Measurements from ENCODE around the gene EEF1AKMT4. TPM values are rescaled to one million over a fixed set of nuclear protein-coding genes. Genes with fewer than 3 reads are reported as not detected.

EEF1AKMT4 gene
- total RNA-seq, 2 donors from 2014 or later, result 1.9 to 3.1 TPM

GRCh38 chr3:184289426-184289938, 40.0 kb downstream of the EEF1AKMT4 start:
- ATAC-seq (peak; percentile 21 to 52), DNase-seq (peak; percentile 42)
- intact Hi-C loops (cut with DNase I), result loop anchor here in 1 of 2 donors (5.0 kb wide), 1 partner anchor 392 kb away; no protein-coding TSS in a partner anchor

DNA sequence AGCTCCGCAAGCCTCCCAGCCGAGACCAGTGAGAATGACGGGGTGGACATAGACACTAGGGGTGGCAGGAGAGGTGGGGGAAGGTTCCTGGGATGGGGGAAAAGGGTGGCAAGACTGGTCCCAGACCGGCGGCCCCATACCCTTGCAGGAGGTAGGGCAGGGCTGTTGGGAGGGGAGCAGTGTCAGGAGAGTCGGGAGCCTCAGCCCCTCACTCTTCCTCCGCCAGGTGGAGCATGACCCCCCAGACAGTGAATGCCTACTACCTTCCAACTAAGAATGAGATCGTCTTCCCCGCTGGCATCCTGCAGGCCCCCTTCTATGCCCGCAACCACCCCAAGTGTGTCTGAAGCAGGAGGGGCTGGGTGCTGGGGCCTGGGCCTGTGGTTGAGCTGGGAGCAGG, 40.9 kb downstream of the EEF1AKMT4 start:
- ATAC-seq (no peak), DNase-seq (no peak)
- intact Hi-C loops (cut with DNase I), result no loop called here

DNA sequence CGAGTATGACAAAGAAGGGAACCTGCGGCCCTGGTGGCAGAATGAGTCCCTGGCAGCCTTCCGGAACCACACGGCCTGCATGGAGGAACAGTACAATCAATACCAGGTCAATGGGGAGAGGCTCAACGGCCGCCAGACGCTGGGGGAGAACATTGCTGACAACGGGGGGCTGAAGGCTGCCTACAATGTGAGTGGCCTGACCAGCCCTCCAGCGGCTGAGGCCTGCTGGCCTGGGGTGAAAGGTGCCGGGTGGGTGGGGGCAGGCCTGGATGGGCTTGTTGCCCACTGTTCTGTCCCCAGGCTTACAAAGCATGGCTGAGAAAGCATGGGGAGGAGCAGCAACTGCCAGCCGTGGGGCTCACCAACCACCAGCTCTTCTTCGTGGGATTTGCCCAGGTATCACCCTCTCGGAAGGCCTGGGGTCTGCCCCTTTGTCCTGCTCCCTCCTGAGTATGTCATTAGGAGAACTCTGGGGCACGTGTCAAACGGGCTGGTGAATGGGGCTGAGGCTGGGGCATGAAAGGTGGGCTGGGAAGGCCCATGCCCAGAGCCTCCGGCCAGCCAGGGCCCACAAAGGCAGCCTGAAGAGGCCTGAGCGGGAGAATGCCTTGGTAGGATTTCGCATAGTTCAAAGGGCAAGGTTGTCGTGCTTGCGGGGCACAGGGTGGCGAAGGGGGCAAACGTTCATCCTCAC, 41.7 kb downstream of the EEF1AKMT4 start:
- intact Hi-C loops (cut with DNase I), result no loop called here
- ATAC-seq (no peak), DNase-seq (no peak)

DNA sequence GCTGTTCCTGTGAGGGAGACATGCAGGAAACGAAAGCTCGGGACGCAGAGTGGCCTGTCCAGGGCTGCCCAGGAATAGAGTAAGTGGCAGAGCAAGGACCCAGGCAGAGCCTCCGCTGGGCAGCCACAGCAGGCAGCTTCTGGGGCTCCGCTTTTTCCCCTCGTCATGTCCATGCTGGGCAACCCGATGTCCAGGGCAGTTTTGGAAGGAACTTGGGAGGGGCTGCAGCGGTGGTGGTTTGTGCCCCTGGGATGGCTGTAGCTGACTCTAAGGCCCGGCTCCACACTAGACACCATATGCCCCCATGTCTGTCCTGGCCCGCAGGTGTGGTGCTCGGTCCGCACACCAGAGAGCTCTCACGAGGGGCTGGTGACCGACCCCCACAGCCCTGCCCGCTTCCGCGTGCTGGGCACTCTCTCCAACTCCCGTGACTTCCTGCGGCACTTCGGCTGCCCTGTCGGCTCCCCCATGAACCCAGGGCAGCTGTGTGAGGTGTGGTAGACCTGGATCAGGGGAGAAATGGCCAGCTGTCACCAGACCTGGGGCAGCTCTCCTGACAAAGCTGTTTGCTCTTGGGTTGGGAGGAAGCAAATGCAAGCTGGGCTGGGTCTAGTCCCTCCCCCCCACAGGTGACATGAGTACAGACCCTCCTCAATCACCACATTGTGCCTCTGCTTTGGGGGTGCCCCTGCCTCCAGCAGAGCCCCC, 42.4 kb downstream of the EEF1AKMT4 start:
- DNase-seq (no peak), ATAC-seq (no peak)
- intact Hi-C loops (cut with DNase I), result no loop called here

DNA sequence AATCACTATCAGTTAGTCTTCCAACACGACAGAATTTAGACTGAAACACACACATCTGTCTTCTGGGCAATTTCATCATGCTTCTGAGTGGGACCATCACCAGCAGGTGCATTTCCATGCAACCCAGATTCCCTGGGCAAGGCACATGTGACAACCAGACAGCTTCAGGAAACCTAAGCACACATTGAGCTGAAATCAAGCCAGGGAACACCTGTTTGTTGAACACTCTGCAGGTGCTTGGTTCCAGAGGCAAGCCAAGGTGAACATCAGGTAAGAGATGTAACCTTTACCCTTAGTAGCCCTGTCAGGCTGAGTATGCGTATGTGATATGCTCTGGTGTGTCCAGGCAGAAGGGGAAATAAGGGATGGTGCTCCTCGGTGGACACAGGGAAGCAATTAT, 46.3 kb downstream of the EEF1AKMT4 start:
- intact Hi-C loops (cut with DNase I), result no loop called here
- ATAC-seq (no peak), DNase-seq (no peak)

DNA sequence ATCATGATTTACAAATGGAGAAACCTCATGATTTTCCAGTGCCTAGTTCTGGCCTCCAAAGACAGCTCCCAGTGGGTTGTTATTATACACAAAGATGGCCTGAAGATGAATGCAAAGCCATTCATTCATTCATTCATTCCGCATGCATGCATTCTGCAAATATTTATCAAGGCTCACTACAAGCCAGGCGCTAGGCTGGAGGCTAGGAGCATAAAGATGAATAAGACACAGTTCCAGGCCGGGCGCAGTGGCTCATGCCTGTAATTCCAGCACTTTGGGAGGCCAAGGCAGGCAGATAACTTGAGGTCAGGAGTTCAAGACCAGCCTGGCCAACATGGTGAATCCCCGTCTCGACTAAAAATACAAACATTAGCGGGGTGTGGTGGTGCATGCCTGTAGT, 47.1 kb downstream of the EEF1AKMT4 start:
- ATAC-seq (no peak), DNase-seq (no peak)
- intact Hi-C loops (cut with DNase I), result no loop called here

GRCh38 chr3:184298759-184299487, 49.5 kb downstream of the EEF1AKMT4 start, which contains the start of gene PSMD2:
TSS of gene PSMD2 (plus strand) at chr3:184299241. CDS start at chr3:184299267, 26 bp downstream.
- ATAC-seq (peak; percentile 99), DNase-seq (peak; percentile 99)
- intact Hi-C loops (cut with DNase I), result no loop called here

GRCh38 chr3:184299488-184300377, 50.3 kb downstream of the EEF1AKMT4 start:
- DNase-seq (no peak), ATAC-seq (peak in 1 of 2 donors; percentile 1)
- intact Hi-C loops (cut with DNase I), result no loop called here

DNA sequence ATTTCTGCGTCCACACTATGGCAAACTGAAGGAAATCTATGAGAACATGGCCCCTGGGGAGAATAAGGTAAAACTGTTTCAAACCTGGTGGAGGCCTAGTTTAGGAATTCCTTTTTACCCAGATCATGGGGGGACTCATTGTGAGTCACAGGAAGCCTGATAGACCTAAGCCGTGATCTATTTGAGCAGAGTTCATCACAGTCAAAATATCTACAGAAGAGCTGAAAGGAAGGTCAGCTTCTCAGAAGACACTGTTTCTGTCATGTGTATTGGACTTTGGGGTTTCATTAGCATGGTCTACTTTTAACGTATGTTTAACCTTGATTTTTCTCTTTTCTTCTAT, 50.9 kb downstream of the EEF1AKMT4 start:
- intact Hi-C loops (cut with DNase I), result no loop called here
- DNase-seq (no peak), ATAC-seq (no peak)

- no peak for DNase-seq
- intact Hi-C loops (cut with DNase I), result no loop called here
- no peak for ATAC-seq
These were observed 56.1 kb downstream of the EEF1AKMT4 start for GRCh38 chr3:184305577-184305976.

DNA sequence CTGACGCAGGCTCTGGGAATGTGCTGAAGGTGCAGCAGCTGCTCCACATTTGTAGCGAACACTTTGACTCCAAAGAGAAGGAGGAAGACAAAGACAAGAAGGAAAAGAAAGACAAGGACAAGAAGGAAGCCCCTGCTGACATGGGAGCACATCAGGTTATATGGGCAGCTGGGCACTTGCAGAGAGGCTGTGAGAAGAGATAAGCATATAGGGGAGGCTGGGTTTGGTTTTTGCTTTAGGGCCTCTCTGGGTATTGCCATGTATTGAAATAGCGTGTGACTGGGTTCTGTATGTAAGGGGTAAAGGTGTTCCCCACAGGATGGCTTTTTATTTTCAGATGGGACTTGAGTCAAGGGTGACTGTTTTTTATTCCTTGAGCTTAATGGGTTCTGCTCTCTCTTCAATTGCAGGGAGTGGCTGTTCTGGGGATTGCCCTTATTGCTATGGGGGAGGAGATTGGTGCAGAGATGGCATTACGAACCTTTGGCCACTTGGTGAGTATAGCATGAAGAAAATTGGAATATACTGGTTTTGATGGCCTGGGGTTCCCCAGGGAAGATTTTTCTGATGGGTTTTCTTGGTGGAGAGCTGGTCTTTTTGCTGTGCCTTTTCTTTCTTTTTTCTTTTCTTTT, 57.0 kb downstream of the EEF1AKMT4 start:
- intact Hi-C loops (cut with DNase I), result no loop called here
- DNase-seq, result no peak

GRCh38 chr3:184307915-184308314, 58.4 kb downstream of the EEF1AKMT4 start:
- intact Hi-C loops (cut with DNase I), result no loop called here
- ATAC-seq, result no peak
- DNase-seq, result no peak

More for the DNA sequence above, 57.0 kb downstream of the EEF1AKMT4 start:
- ATAC-seq, result no peak

Small RNAs within 50 kb of the gene (microRNA-seq; reads per million reads assigned to microRNA genes)
- gene MIR1224, result 0 reads per million in 2 donors

Other genes with a start within 250 kb of the EEF1AKMT4 start
- gene ABCC5, start 231.8 kb upstream of the EEF1AKMT4 start, total RNA-seq, result 10 to 100 TPM; 40.2 to 69.2 TPM
- gene HTR3D, start 217.9 kb upstream of the EEF1AKMT4 start, total RNA-seq, result not detected
- not detected for gene HTR3C, start 196.6 kb upstream of the EEF1AKMT4 start, total RNA-seq
- not detected for gene HTR3E, start 152.6 kb upstream of the EEF1AKMT4 start, total RNA-seq
- gene EIF2B5, start 114.3 kb upstream of the EEF1AKMT4 start, total RNA-seq, result 10 to 100 TPM; 29.1 to 30.5 TPM
- 10 to 100 TPM; 42.6 to 66.2 TPM for gene DVL3, start 94.3 kb upstream of the EEF1AKMT4 start, total RNA-seq
- 100 to 1,000 TPM; 278 to 314 TPM for gene AP2M1, start 74.8 kb upstream of the EEF1AKMT4 start, total RNA-seq
- 10 to 100 TPM; 54.4 to 78.2 TPM for gene ABCF3, start 63.5 kb upstream of the EEF1AKMT4 start, total RNA-seq
- not detected for gene VWA5B2, start 20.1 kb upstream of the EEF1AKMT4 start, total RNA-seq
- gene ALG3, start 710 bp upstream of the EEF1AKMT4 start, total RNA-seq, result 10 to 100 TPM; 23.2 to 28.2 TPM
- under 1 TPM in 1 of 2 donors, not detected in 1; 0.18 TPM for gene CAMK2N2, start 11.9 kb downstream of the EEF1AKMT4 start, total RNA-seq
- 1 to 10 TPM in 1 of 2 donors, not detected in 1; 1.1 TPM for gene ECE2, start 26.4 kb downstream of the EEF1AKMT4 start, total RNA-seq
- 100 to 1,000 TPM; 176 to 217 TPM for gene PSMD2, start 49.6 kb downstream of the EEF1AKMT4 start, total RNA-seq
- gene EIF4G1, start 64.9 kb downstream of the EEF1AKMT4 start, total RNA-seq, result 100 to 1,000 TPM; 229 to 275 TPM
- gene FAM131A, start 87.9 kb downstream of the EEF1AKMT4 start, total RNA-seq, result 10 to 100 TPM; 21.0 to 31.1 TPM
- 1 to 10 TPM; 2.3 to 2.6 TPM for gene CLCN2, start 111.9 kb downstream of the EEF1AKMT4 start, total RNA-seq
- gene POLR2H, start 112.0 kb downstream of the EEF1AKMT4 start, total RNA-seq, result 10 to 100 TPM; 26.8 to 34.4 TPM
- gene THPO, start 128.5 kb downstream of the EEF1AKMT4 start, total RNA-seq, result under 1 TPM; 0.50 to 0.58 TPM
- 10 to 100 TPM in 1 of 2 donors, 1 to 10 TPM in 1; 7.2 to 12.2 TPM for gene CHRD, start 130.4 kb downstream of the EEF1AKMT4 start, total RNA-seq

Measured in left cardiac atrium (tissue), 4 donors.